GM23338 (cell line): ENCODE data around the gene MMADHC. TPM values are rescaled to one million over a fixed set of nuclear protein-coding genes. Genes with fewer than 3 reads are reported as not detected.

Source experiments
- ATAC-seq: fragments of 200-7000 bp; cut with Tn5 transposase; 3 replicates; pipeline ENCODE4 v1.9.1; 2020
- DNase-seq: peaks from one replicate; pipeline ENCODE4 v3.0.0-alpha.2; 2015; ENCODE audit warnings: low spot score
- H2AFZ ChIP-seq: fragments of 200-600 bp; sonication (generic); 2 replicates; pipeline ENCODE4 v1.8.0; 2016; ENCODE audit warnings: antibody characterized with exemption, mild to moderate bottlenecking, moderate library complexity
- H3F3A ChIP-seq: fragments of 200-600 bp; sonication (generic); replicated peaks from 2 replicates; pipeline ENCODE4 v1.8.0; 2017; ENCODE audit warnings: antibody characterized with exemption, mixed run types, low read depth
- H3K27ac ChIP-seq: fragments of 200-600 bp; sonication (generic); 2 replicates; pipeline ENCODE4 v1.6.1; 2016; ENCODE audit warnings: low read depth
- H3K27me3 ChIP-seq: fragments of 200-600 bp; sonication (generic); 2 replicates; pipeline ENCODE4 v1.8.0; 2016; ENCODE audit warnings: mild to moderate bottlenecking, mixed run types, moderate library complexity; ENCODE audit not compliant: insufficient read depth
- H3K36me3 ChIP-seq: fragments of 200-600 bp; sonication (generic); 2 replicates; pipeline ENCODE4 v1.8.0; 2016; ENCODE audit warnings: mild to moderate bottlenecking; ENCODE audit not compliant: insufficient read depth
- H3K4me1 ChIP-seq: fragments of 200-600 bp; sonication (generic); 2 replicates; pipeline ENCODE4 v1.8.0; 2016; ENCODE audit warnings: mild to moderate bottlenecking, moderate library complexity; ENCODE audit not compliant: insufficient read depth
- H3K4me2 ChIP-seq: fragments of 200-600 bp; sonication (generic); 2 replicates; pipeline ENCODE4 v1.7.1; 2017; ENCODE audit warnings: mixed run types
- H3K4me3 ChIP-seq: fragments of 200-600 bp; sonication (generic); 2 replicates; pipeline ENCODE4 v1.6.1; 2016; ENCODE audit warnings: mixed run types
- H3K79me2 ChIP-seq: fragments of 200-600 bp; sonication (generic); replicated peaks from 2 replicates; pipeline ENCODE4 v1.8.0; 2017; ENCODE audit warnings: mild to moderate bottlenecking; ENCODE audit not compliant: insufficient read depth
- H3K9me2 ChIP-seq: fragments of 200-600 bp; sonication (generic); 2 replicates; pipeline ENCODE4 v1.8.0; 2017; ENCODE audit not compliant: insufficient read depth
- H4K20me1 ChIP-seq: fragments of 200-600 bp; sonication (generic); replicated peaks from 2 replicates; pipeline ENCODE4 v1.8.0; 2017; ENCODE audit warnings: mild to moderate bottlenecking; ENCODE audit not compliant: insufficient read depth
- H3K27ac Mint-ChIP-seq: 2 replicates; pipeline ENCODE4 v1.8.0; 2020; ENCODE audit warnings: inconsistent platforms, mild to moderate bottlenecking, moderate library complexity, mixed read lengths
- H3K27me3 Mint-ChIP-seq: 3 replicates; pipeline ENCODE4 v1.8.0; 2022; ENCODE audit warnings: low read depth, mild to moderate bottlenecking, moderate library complexity, mixed read lengths, inconsistent platforms; ENCODE audit not compliant: insufficient read depth, poor library complexity
- H3K36me3 Mint-ChIP-seq: 3 replicates; pipeline ENCODE4 v1.8.0; 2021; ENCODE audit warnings: low read depth, mild to moderate bottlenecking, inconsistent platforms, moderate library complexity, mixed read lengths
- H3K4me1 Mint-ChIP-seq: 3 replicates; pipeline ENCODE4 v1.8.0; 2020; ENCODE audit warnings: mild to moderate bottlenecking, inconsistent platforms, mixed read lengths
- H3K4me3 Mint-ChIP-seq: 3 replicates; pipeline ENCODE4 v1.8.0; 2021; ENCODE audit warnings: moderate library complexity, mild to moderate bottlenecking, inconsistent platforms, mixed read lengths
- H3K9me3 Mint-ChIP-seq: 3 replicates; pipeline ENCODE4 v1.8.0; 2020; ENCODE audit warnings: moderate library complexity, mild to moderate bottlenecking, inconsistent platforms, mixed read lengths
- CTCF ChIP-seq, 2 experiments: fragments of 200-600 bp in 1 of 2; sonication (generic) in 1 of 2; conservative IDR thresholded peaks; 2 replicates each; pipeline versions ENCODE4 v1.5.1 to v1.6.1; 2016 to 2017; ENCODE audit warnings: antibody characterized with exemption in 2 of 2, low read depth in 2 of 2, mild to moderate bottlenecking in 2 of 2, moderate library complexity in 1 of 2
- ETS1 ChIP-seq: IDR thresholded peaks from 2 replicates; pipeline ENCODE4 v1.6.1; 2016; ENCODE audit warnings: antibody characterized with exemption
- ZNF114 ChIP-seq: fragments of 250-450 bp; sonication (Bioruptor Pico); IDR thresholded peaks from 2 replicates; pipeline ENCODE4 v1.5.0; 2020; ENCODE audit warnings: mild to moderate bottlenecking, moderate library complexity
- ZNF331 ChIP-seq: fragments of 250-450 bp; sonication (Bioruptor Pico); IDR thresholded peaks from 2 replicates; pipeline ENCODE4 v1.5.0; 2020; ENCODE audit warnings: low read depth, mild to moderate bottlenecking, moderate library complexity
- ZNF462 ChIP-seq: fragments of 250-450 bp; sonication (Bioruptor Pico); IDR thresholded peaks from 2 replicates; pipeline ENCODE4 v1.5.0; 2020; ENCODE audit warnings: mild to moderate bottlenecking, moderate library complexity
- polyA plus RNA-seq: library from polyadenylated mRNA; unstranded; fragments of >200 nt; fragmentation: Nextera tagmentation; extraction: Ambion mirVana; gene quantifications from 2 replicates; pipeline ENCODE4 v1.2.1, GENCODE V29; 2016
- total RNA-seq: library from RNA; depleted of rRNA; stranded (reverse); fragments of >200 nt; shearing (Covaris generic); gene quantifications from 2 replicates; pipeline ENCODE4 v1.2.3, GENCODE V29; 2014

The MMADHC gene
- total and polyA plus RNA-seq, 2 experiments from 2014 or later = 135 to 163 TPM

- TF ChIP-seq ZNF462 (CRISPR knock-in tag) = no peak
- no peak for TF ChIP-seq ETS1
Measured at GRCh38 chr2:149596471-149596870, 8.9 kb upstream of the MMADHC start (continued).

GRCh38 chr2:149595056-149595963 is 7.7 kb upstream of the MMADHC start:
- ATAC-seq (no peak), DNase-seq (no peak)
- Histone ChIP-seq H3K36me3 (no peaks in the 10 kb centered on the region), H2AFZ (no peak overlapping the region), H4K20me1 (no peaks in the 10 kb centered on the region), H3K4me2 (no peak overlapping the region), H3F3A (no peaks in the 10 kb centered on the region), H3K9me2 (no peaks in the 10 kb centered on the region), H3K27ac (0 out of 2 replicates have a peak overlapping the region, but pooled peaks have one; percentile 5), H3K4me3 (no peak overlapping the region), H3K27me3 (no peaks in the 10 kb centered on the region), H3K4me1 (peaks cover 8% of the 10 kb centered on the region; the same call in 1 of the 2 replicates), H3K79me2 (no peaks in the 10 kb centered on the region)
- Mint-ChIP-seq H3K9me3 (peaks cover 1% of the 10 kb centered on the region; the same call in 2 of the 3 replicates), H3K4me1 (peaks cover 18% of the 10 kb centered on the region; the same call in 2 of the 3 replicates), H3K27ac (no peak overlapping the region), H3K36me3 (peaks cover 1% of the 10 kb centered on the region; the same call in 2 of the 3 replicates), H3K27me3 (peaks cover 2% of the 10 kb centered on the region), H3K4me3 (no peak overlapping the region)
- TF ChIP-seq CTCF (conservative IDR thresholded peaks at IDR 0.05; ENCODE audit: low read depth in 2 of 2) = peak in 1 of 2 experiments; percentile 36; a peak in 1 of 4 replicates
- no peak for TF ChIP-seq ZNF331
- no peak for TF ChIP-seq ZNF114 (CRISPR knock-in tag)
